ENCODE data around the gene MEGF8. TPM values are rescaled to one million over a fixed set of nuclear protein-coding genes. Genes with fewer than 3 reads are reported as not detected.
A peak's percentile ranks its signal among the peaks of the same experiment; 100 is the strongest.

Gene MEGF8
- total and polyA plus RNA-seq, 2 of the 13 experiments (the other 11 are each of a cell fraction or from before 2014, with no cell fraction given) = 4.0 to 8.8 TPM

- TF ChIP-seq ZNF331 (CRISPR knock-in tag; IDR thresholded peaks at IDR 0.05) (peak; percentile 10; the same call in 1 of the 2 replicates), ZGPAT (CRISPR knock-in tag; IDR thresholded peaks at IDR 0.05) (peak; percentile 54; the same call in 1 of the 2 replicates), ZNF776 (CRISPR knock-in tag; IDR thresholded peaks at IDR 0.05) (0 out of 2 replicates have a peak, but pooled peaks have one; percentile 62), KDM4B (CRISPR knock-in tag; IDR thresholded peaks at IDR 0.05) (no peak), HDAC2 (CRISPR knock-in tag; IDR thresholded peaks at IDR 0.05) (0 out of 2 replicates have a peak, but pooled peaks have one; percentile 29), ZNF678 (CRISPR knock-in tag; IDR thresholded peaks at IDR 0.05) (0 out of 2 replicates have a peak, but pooled peaks have one; percentile 53), NONO (IDR thresholded peaks at IDR 0.05) (no peak), NONO (CRISPR knock-in tag; conservative IDR thresholded peaks at IDR 0.05) (0 out of 2 replicates have a peak, but pooled peaks have one; percentile 29), ZNF609 (CRISPR knock-in tag; IDR thresholded peaks at IDR 0.05; ENCODE audit: borderline replicate concordance) (peak; percentile 59; the same call in 1 of the 2 replicates), ATF7 (IDR thresholded peaks at IDR 0.05) (no peak), ATF7 (CRISPR knock-in tag; IDR thresholded peaks at IDR 0.05) (0 out of 2 replicates have a peak, but pooled peaks have one; percentile 65)
- TF ChIP-seq, protein P1, sequence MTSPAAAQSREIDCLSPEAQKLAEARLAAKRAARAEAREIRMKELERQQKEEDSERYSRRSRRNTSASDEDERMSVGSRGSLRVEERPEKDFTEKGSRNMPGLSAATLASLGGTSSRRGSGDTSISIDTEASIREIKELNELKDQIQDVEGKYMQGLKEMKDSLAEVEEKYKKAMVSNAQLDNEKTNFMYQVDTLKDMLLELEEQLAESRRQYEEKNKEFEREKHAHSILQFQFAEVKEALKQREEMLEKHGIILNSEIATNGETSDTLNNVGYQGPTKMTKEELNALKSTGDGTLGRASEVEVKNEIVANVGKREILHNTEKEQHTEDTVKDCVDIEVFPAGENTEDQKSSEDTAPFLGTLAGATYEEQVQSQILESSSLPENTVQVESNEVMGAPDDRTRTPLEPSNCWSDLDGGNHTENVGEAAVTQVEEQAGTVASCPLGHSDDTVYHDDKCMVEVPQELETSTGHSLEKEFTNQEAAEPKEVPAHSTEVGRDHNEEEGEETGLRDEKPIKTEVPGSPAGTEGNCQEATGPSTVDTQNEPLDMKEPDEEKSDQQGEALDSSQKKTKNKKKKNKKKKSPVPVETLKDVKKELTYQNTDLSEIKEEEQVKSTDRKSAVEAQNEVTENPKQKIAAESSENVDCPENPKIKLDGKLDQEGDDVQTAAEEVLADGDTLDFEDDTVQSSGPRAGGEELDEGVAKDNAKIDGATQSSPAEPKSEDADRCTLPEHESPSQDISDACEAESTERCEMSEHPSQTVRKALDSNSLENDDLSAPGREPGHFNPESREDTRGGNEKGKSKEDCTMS (CRISPR knock-in tag; conservative IDR thresholded peaks at IDR 0.05) = no peak
- TF ChIP-seq, protein P2, sequence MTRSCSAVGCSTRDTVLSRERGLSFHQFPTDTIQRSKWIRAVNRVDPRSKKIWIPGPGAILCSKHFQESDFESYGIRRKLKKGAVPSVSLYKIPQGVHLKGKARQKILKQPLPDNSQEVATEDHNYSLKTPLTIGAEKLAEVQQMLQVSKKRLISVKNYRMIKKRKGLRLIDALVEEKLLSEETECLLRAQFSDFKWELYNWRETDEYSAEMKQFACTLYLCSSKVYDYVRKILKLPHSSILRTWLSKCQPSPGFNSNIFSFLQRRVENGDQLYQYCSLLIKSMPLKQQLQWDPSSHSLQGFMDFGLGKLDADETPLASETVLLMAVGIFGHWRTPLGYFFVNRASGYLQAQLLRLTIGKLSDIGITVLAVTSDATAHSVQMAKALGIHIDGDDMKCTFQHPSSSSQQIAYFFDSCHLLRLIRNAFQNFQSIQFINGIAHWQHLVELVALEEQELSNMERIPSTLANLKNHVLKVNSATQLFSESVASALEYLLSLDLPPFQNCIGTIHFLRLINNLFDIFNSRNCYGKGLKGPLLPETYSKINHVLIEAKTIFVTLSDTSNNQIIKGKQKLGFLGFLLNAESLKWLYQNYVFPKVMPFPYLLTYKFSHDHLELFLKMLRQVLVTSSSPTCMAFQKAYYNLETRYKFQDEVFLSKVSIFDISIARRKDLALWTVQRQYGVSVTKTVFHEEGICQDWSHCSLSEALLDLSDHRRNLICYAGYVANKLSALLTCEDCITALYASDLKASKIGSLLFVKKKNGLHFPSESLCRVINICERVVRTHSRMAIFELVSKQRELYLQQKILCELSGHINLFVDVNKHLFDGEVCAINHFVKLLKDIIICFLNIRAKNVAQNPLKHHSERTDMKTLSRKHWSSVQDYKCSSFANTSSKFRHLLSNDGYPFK (CRISPR knock-in tag; IDR thresholded peaks at IDR 0.05; ENCODE audit: borderline replicate concordance) = 0 out of 2 replicates have a peak, but pooled peaks have one; percentile 13
- TF ChIP-seq, protein P3, sequence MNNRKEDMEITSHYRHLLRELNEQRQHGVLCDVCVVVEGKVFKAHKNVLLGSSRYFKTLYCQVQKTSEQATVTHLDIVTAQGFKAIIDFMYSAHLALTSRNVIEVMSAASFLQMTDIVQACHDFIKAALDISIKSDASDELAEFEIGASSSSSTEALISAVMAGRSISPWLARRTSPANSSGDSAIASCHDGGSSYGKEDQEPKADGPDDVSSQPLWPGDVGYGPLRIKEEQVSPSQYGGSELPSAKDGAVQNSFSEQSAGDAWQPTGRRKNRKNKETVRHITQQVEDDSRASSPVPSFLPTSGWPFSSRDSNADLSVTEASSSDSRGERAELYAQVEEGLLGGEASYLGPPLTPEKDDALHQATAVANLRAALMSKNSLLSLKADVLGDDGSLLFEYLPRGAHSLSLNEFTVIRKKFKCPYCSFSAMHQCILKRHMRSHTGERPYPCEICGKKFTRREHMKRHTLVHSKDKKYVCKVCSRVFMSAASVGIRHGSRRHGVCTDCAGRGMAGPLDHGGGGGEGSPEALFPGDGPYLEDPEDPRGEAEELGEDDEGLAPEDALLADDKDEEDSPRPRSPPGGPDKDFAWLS (CRISPR knock-in tag; IDR thresholded peaks at IDR 0.05; ENCODE audit: borderline replicate concordance) = 0 out of 2 replicates have a peak, but pooled peaks have one; percentile 30
These were observed 42.0 kb upstream of the MEGF8 start (continued) for GRCh38 chr19:42283188-42284065.
